ENCODE data around the gene CCDC85C. TPM values are rescaled to one million over a fixed set of nuclear protein-coding genes. Genes with fewer than 3 reads are reported as not detected.

The CCDC85C gene
- total RNA-seq, 1 experiment from 2014 or later = 36.4 TPM

- Histone ChIP-seq H3K9me3 (ENCODE audit: low read length) (no peaks in the 10 kb centered on the region), H3F3A (ENCODE audit: low read length, unreplicated experiment) (no peaks in the 10 kb centered on the region), H3K27me3 (ENCODE audit: low read length) (no peaks in the 10 kb centered on the region), H3K36me3 (ENCODE audit: low read depth, low read length) (peaks cover 24% of the 10 kb centered on the region), H2AFZ (ENCODE audit: low read length) (no peak overlapping the region), H3K4me1 (ENCODE audit: insufficient read depth, low read length) (no peaks in the 10 kb centered on the region), H3K9ac (ENCODE audit: low read length) (no peak overlapping the region), H3K4me3 (ENCODE audit: low read length) (no peak overlapping the region), H3K4me2 (ENCODE audit: low read length) (no peak overlapping the region), H4K20me1 (ENCODE audit: low read length) (0 out of 2 replicates have a peak, but pooled peaks cover 5% of the 10 kb centered on the region), H3K79me2 (ENCODE audit: low read length) (peaks cover 16% of the 10 kb centered on the region), H3K9me2 (replicated peaks; ENCODE audit: low read length) (no peaks in the 10 kb centered on the region), H3K27ac (ENCODE audit: low read length) (no peak overlapping the region)
- BruUV-seq (replicated peaks) = no TSS peak
- no peak for TF ChIP-seq EZH2phosphoT487 (IDR thresholded peaks at IDR 0.05; ENCODE audit: borderline replicate concordance, low read length)
- no peak for TF ChIP-seq EZH2 (IDR thresholded peaks at IDR 0.05; ENCODE audit: low read length, unreplicated experiment)
- TF ChIP-seq CTCF (conservative IDR thresholded peaks at IDR 0.05; ENCODE audit: low read depth, low read length) = no peak
- intact Hi-C loops (cut with micrococcal nuclease) = no loop called here
- ChIA-PET CTCF (interaction anchor here (1.0 kb wide), 1 partner anchor 17 kb away, joined by 3 read pairs; no protein-coding TSS in a partner anchor), POLR2A (ENCODE audit: unreplicated experiment) (no interaction called here)
- no peak for ATAC-seq
- DNase-seq = no peak
Measured at GRCh38 chr14:99462210-99462609, 141.8 kb downstream of the CCDC85C start.

GRCh38 chr14:99461411-99462085 is 142.5 kb downstream of the CCDC85C start:
- TF ChIP-seq EZH2phosphoT487 (IDR thresholded peaks at IDR 0.05; ENCODE audit: borderline replicate concordance, low read length) = no peak
- no peak for TF ChIP-seq CTCF (conservative IDR thresholded peaks at IDR 0.05; ENCODE audit: low read depth, low read length)
- no peak for TF ChIP-seq EZH2 (IDR thresholded peaks at IDR 0.05; ENCODE audit: low read length, unreplicated experiment)
- H3K4me1 ChIP-seq (ENCODE audit: insufficient read depth, low read length) = no peaks in the 10 kb centered on the region
- no peaks in the 10 kb centered on the region for H3K9me3 ChIP-seq (ENCODE audit: low read length)
- ATAC-seq = no peak
- intact Hi-C loops (cut with micrococcal nuclease) = no loop called here
- BruUV-seq (replicated peaks) = no TSS peak
- H3K9ac ChIP-seq (ENCODE audit: low read length) = no peak overlapping the region
- H3F3A ChIP-seq (ENCODE audit: low read length, unreplicated experiment) = no peaks in the 10 kb centered on the region
- H3K9me2 ChIP-seq (replicated peaks; ENCODE audit: low read length) = no peaks in the 10 kb centered on the region
- DNase-seq = no peak
- ChIA-PET POLR2A (ENCODE audit: unreplicated experiment) (no interaction called here), CTCF (interaction anchor here (1.0 kb wide), 1 partner anchor 18 kb away, joined by 3 read pairs; no protein-coding TSS in a partner anchor)
- H3K4me3 ChIP-seq (ENCODE audit: low read length) = no peak overlapping the region
- H3K36me3 ChIP-seq (ENCODE audit: low read depth, low read length) = peaks cover 29% of the 10 kb centered on the region
- H3K79me2 ChIP-seq (ENCODE audit: low read length) = peaks cover 9% of the 10 kb centered on the region
- no peaks in the 10 kb centered on the region for H3K27me3 ChIP-seq (ENCODE audit: low read length)
- H4K20me1 ChIP-seq (ENCODE audit: low read length) = no peaks in the 10 kb centered on the region
- H3K4me2 ChIP-seq (ENCODE audit: low read length) = no peak overlapping the region
- H2AFZ ChIP-seq (ENCODE audit: low read length) = no peak overlapping the region
- no peak overlapping the region for H3K27ac ChIP-seq (ENCODE audit: low read length)

GRCh38 chr14:99460793-99461192 is 143.2 kb downstream of the CCDC85C start:
- H3K4me2 ChIP-seq (ENCODE audit: low read length) = no peak overlapping the region
- no peaks in the 10 kb centered on the region for H4K20me1 ChIP-seq (ENCODE audit: low read length)
- no peak for ATAC-seq
- H3K4me3 ChIP-seq (ENCODE audit: low read length) = no peak overlapping the region
- no peaks in the 10 kb centered on the region for H3K9me3 ChIP-seq (ENCODE audit: low read length)
- H3K27me3 ChIP-seq (ENCODE audit: low read length) = no peaks in the 10 kb centered on the region
- BruUV-seq (replicated peaks) = no TSS peak
- H3K27ac ChIP-seq (ENCODE audit: low read length) = no peak overlapping the region
- H3K9ac ChIP-seq (ENCODE audit: low read length) = no peak overlapping the region
- no peak for DNase-seq
- H3K9me2 ChIP-seq (replicated peaks; ENCODE audit: low read length) = no peaks in the 10 kb centered on the region
- no peaks in the 10 kb centered on the region for H3K4me1 ChIP-seq (ENCODE audit: insufficient read depth, low read length)
- no peak for TF ChIP-seq EZH2 (IDR thresholded peaks at IDR 0.05; ENCODE audit: low read length, unreplicated experiment)
- no peak for TF ChIP-seq CTCF (conservative IDR thresholded peaks at IDR 0.05; ENCODE audit: low read depth, low read length)
- TF ChIP-seq EZH2phosphoT487 (IDR thresholded peaks at IDR 0.05; ENCODE audit: borderline replicate concordance, low read length) = no peak
- H2AFZ ChIP-seq (ENCODE audit: low read length) = no peak overlapping the region
- peaks cover 1% of the 10 kb centered on the region; the same call in 1 of the 2 replicates for H3K79me2 ChIP-seq (ENCODE audit: low read length)
- H3K36me3 ChIP-seq (ENCODE audit: low read depth, low read length) = peaks cover 29% of the 10 kb centered on the region
- intact Hi-C loops (cut with micrococcal nuclease) = no loop called here
- no peaks in the 10 kb centered on the region for H3F3A ChIP-seq (ENCODE audit: low read length, unreplicated experiment)
- ChIA-PET POLR2A (ENCODE audit: unreplicated experiment) (no interaction called here), CTCF (no interaction called here)

Data from PC-3 (cell line).